H1 (cell line): ENCODE measurements around the gene MAJIN. TPM values are rescaled to one million over a fixed set of nuclear protein-coding genes. Genes with fewer than 3 reads are reported as not detected.

Experiments
- CTCF ChIA-PET: fragments of 300-600 bp; sonication (Branson Sonifier 250); formaldehyde crosslinking; loops from one replicate; lab custom pipeline; 2021; ENCODE audit not compliant: partially characterized antibody; lab: Charles Lee
- POLR2A ChIA-PET: fragments of 300-600 bp; sonication (Branson Sonifier 250); formaldehyde crosslinking; loops from one replicate; lab custom pipeline; 2021; ENCODE audit warnings: inconsistent platforms; ENCODE audit not compliant: partially characterized antibody; lab: Charles Lee
- DNase-seq, 2 experiments: peaks; one replicate each; pipeline versions ENCODE4 v3.0.0 to v3.0.0-alpha.2; 2010 to 2022; ENCODE audit warnings: low spot score in 2 of 2, low read depth in 1 of 2, mixed read lengths in 1 of 2
- FAIRE-seq: peaks from 2 replicates; lab custom pipeline; 2011; peaks lifted over from hg19 to GRCh38; lab: Jason Lieb, UNC
- H2AFZ ChIP-seq: 2 replicates; pipeline ENCODE4 v1.8.1; 2012; ENCODE audit warnings: low read length, inconsistent platforms
- H2AK5ac ChIP-seq: 2 replicates; pipeline ENCODE4 v1.6.1; 2013; ENCODE audit warnings: low read depth, low read length
- H2BK120ac ChIP-seq: replicated peaks from 2 replicates; pipeline ENCODE3; 2013; ENCODE audit warnings: low read depth, low read length, inconsistent platforms
- H2BK12ac ChIP-seq: 2 replicates; pipeline ENCODE4 v1.6.1; 2013; ENCODE audit warnings: low read depth, low read length
- H2BK15ac ChIP-seq: 2 replicates; pipeline ENCODE4 v1.6.1; 2013; ENCODE audit warnings: low read length
- H2BK20ac ChIP-seq: 2 replicates; pipeline ENCODE4 v1.6.1; 2013; ENCODE audit warnings: low read length
- H2BK5ac ChIP-seq: 2 replicates; pipeline ENCODE4 v1.6.1; 2013; ENCODE audit warnings: low read depth, low read length
- H3K14ac ChIP-seq: 2 replicates; pipeline ENCODE4 v1.6.1; 2013; ENCODE audit warnings: inconsistent platforms; ENCODE audit not compliant: insufficient read length
- H3K18ac ChIP-seq: 2 replicates; pipeline ENCODE4 v1.6.1; 2013; ENCODE audit warnings: low read length; ENCODE audit errors: extremely low read depth
- H3K23ac ChIP-seq: 2 replicates; pipeline ENCODE4 v1.6.1; 2013; ENCODE audit warnings: inconsistent platforms; ENCODE audit not compliant: insufficient read length
- H3K23me2 ChIP-seq: 2 replicates; pipeline ENCODE4 v1.6.1; 2013; ENCODE audit warnings: low read depth, low read length
- H3K27ac ChIP-seq: 2 replicates; pipeline ENCODE4 v1.6.1; 2011; ENCODE audit warnings: low read depth, low read length, inconsistent platforms
- H3K27me3 ChIP-seq, 4 experiments: replicated peaks in 1 of 4; 1 replicate in 1 of 4; 2 replicates in 3 of 4; pipeline versions ENCODE4 v1.6.1 to v1.8.1; 2011 to 2013; ENCODE audit warnings: low read length in 3 of 4, mild to moderate bottlenecking in 3 of 4, inconsistent platforms in 2 of 4, mixed read lengths in 2 of 4, moderate library complexity in 1 of 4; ENCODE audit not compliant: control insufficient read depth in 3 of 4, insufficient read depth in 3 of 4; ENCODE audit errors: extremely low read depth in 1 of 4
- H3K36me3 ChIP-seq, 4 experiments: 2 replicates each; pipeline versions ENCODE4 v1.6.1 to v1.8.1; 2011 to 2013; ENCODE audit warnings: mild to moderate bottlenecking in 4 of 4, low read length in 3 of 4, moderate library complexity in 2 of 4, control low read depth in 1 of 4, inconsistent platforms in 1 of 4; ENCODE audit not compliant: insufficient read depth in 4 of 4, control insufficient read depth in 2 of 4
- H3K4ac ChIP-seq: replicated peaks from 2 replicates; pipeline ENCODE3; 2013; ENCODE audit warnings: low read length, low read depth, mixed read lengths, inconsistent platforms; ENCODE audit not compliant: insufficient read length
- H3K4me1 ChIP-seq, 4 experiments: replicated peaks in 1 of 4; 1 replicate in 1 of 4; 2 replicates in 3 of 4; pipeline versions ENCODE4 v1.6.1 to v1.8.1; 2011 to 2013; ENCODE audit warnings: low read length in 3 of 4, inconsistent platforms in 2 of 4, mixed read lengths in 1 of 4; ENCODE audit not compliant: insufficient read depth in 4 of 4, control insufficient read depth in 3 of 4
- H3K4me2 ChIP-seq, 2 experiments: 2 replicates each; pipeline versions ENCODE4 v1.6.1 to v1.8.1; 2011 to 2013; ENCODE audit warnings: low read depth in 2 of 2, low read length in 2 of 2, control low read depth in 1 of 2, inconsistent platforms in 1 of 2, mild to moderate bottlenecking in 1 of 2; ENCODE audit not compliant: insufficient read depth in 1 of 2
- H3K4me3 ChIP-seq, 4 experiments: fragments of 200-600, 300-600 bp in 1 of 4; sonication (generic), shearing (Covaris generic), sonication (Bioruptor Twin) in 1 of 4; 2 replicates each; pipeline versions ENCODE4 v1.5.1 to v1.8.1; 2011 to 2016; ENCODE audit warnings: low read length in 4 of 4, low read depth in 3 of 4, control low read depth in 2 of 4, inconsistent platforms in 2 of 4, mild to moderate bottlenecking in 2 of 4, mixed read lengths in 1 of 4, moderate library complexity in 1 of 4; ENCODE audit not compliant: insufficient read depth in 2 of 4; ENCODE audit errors: extremely low read depth in 1 of 4
- H3K56ac ChIP-seq: replicated peaks from 2 replicates; pipeline ENCODE3; 2013; ENCODE audit warnings: low read depth, mild to moderate bottlenecking, mixed read lengths, low read length, inconsistent platforms; ENCODE audit not compliant: insufficient read length
- H3K79me1 ChIP-seq: 2 replicates; pipeline ENCODE4 v1.6.1; 2013; ENCODE audit warnings: low read depth, low read length, control low read depth
- H3K79me2 ChIP-seq, 2 experiments: 2 replicates each; pipeline versions ENCODE4 v1.6.1 to v1.8.1; 2012 to 2013; ENCODE audit warnings: low read length in 2 of 2, mild to moderate bottlenecking in 2 of 2, inconsistent platforms in 1 of 2; ENCODE audit not compliant: insufficient read depth in 2 of 2, control insufficient read depth in 1 of 2
- H3K9ac ChIP-seq, 4 experiments: replicated peaks in 1 of 4; 1 replicate in 1 of 4; 2 replicates in 3 of 4; pipeline versions ENCODE4 v1.6.1 to v1.8.1; 2011 to 2013; ENCODE audit warnings: low read depth in 3 of 4, low read length in 3 of 4, control low read depth in 2 of 4, mild to moderate bottlenecking in 2 of 4, moderate library complexity in 2 of 4, inconsistent platforms in 1 of 4; ENCODE audit errors: extremely low read depth in 1 of 4
- H3K9me3 ChIP-seq, 2 experiments: 2 replicates each; pipeline versions ENCODE4 v1.6.1 to v1.8.1; 2012 to 2013; ENCODE audit warnings: mild to moderate bottlenecking in 2 of 2, moderate library complexity in 2 of 2, control low read depth in 1 of 2, inconsistent platforms in 1 of 2, low read depth in 1 of 2, low read length in 1 of 2, mixed read lengths in 1 of 2; ENCODE audit not compliant: insufficient read depth in 2 of 2
- H4K20me1 ChIP-seq, 2 experiments: replicated peaks in 1 of 2; 2 replicates each; pipeline versions ENCODE3 to v1.8.1; 2011 to 2013; ENCODE audit warnings: inconsistent platforms in 2 of 2, low read length in 2 of 2, mild to moderate bottlenecking in 1 of 2; ENCODE audit not compliant: insufficient read depth in 2 of 2, control insufficient read depth in 1 of 2
- H4K5ac ChIP-seq: 2 replicates; pipeline ENCODE4 v1.6.1; 2013; ENCODE audit warnings: low read length, low read depth, mixed read lengths, inconsistent platforms; ENCODE audit not compliant: insufficient read length
- H4K8ac ChIP-seq: 2 replicates; pipeline ENCODE4 v1.8.0; 2013; ENCODE audit warnings: mild to moderate bottlenecking, moderate library complexity, low read length, inconsistent platforms; ENCODE audit not compliant: insufficient read depth; ENCODE audit errors: extremely low read depth
- H4K91ac ChIP-seq: replicated peaks from 2 replicates; pipeline ENCODE3; 2013; ENCODE audit warnings: low read length, mixed read lengths, inconsistent platforms; ENCODE audit not compliant: insufficient read length
- CTBP2 ChIP-seq: IDR thresholded peaks from 2 replicates; pipeline ENCODE4 v1.7.0; 2011; ENCODE audit warnings: borderline replicate concordance, mild to moderate bottlenecking, moderate library complexity, mixed read lengths, low read length; ENCODE audit not compliant: insufficient read depth, insufficient read length
- EZH2 ChIP-seq: fragments of 200-600 bp; sonication (generic); IDR thresholded peaks from 2 replicates; pipeline ENCODE4 v1.7.1; 2012; ENCODE audit warnings: low read depth, mild to moderate bottlenecking, moderate library complexity, low read length, inconsistent platforms; ENCODE audit not compliant: severe bottlenecking
- FOSL1 ChIP-seq: IDR thresholded peaks from 2 replicates; pipeline ENCODE4 v1.6.1; 2011; ENCODE audit warnings: mild to moderate bottlenecking, low read depth, low read length, moderate library complexity; ENCODE audit not compliant: insufficient read depth
- KDM4A ChIP-seq: IDR thresholded peaks from one replicate; pipeline ENCODE4 v1.7.1; 2012; ENCODE audit warnings: low read depth, mild to moderate bottlenecking, moderate library complexity, low read length, inconsistent platforms; ENCODE audit not compliant: severe bottlenecking
- MAFK ChIP-seq: IDR thresholded peaks from 2 replicates; pipeline ENCODE4 v1.6.1; 2012; ENCODE audit warnings: low read depth, mild to moderate bottlenecking, improper control_type of control experiment, low read length
- POU5F1 ChIP-seq: IDR thresholded peaks from 2 replicates; pipeline ENCODE4 v1.6.1; 2011; ENCODE audit warnings: low read depth, mild to moderate bottlenecking, low read length, moderate library complexity
- RBBP5 ChIP-seq: IDR thresholded peaks from 2 replicates; pipeline ENCODE4 v1.7.1; 2012; ENCODE audit warnings: low read depth, mild to moderate bottlenecking, inconsistent platforms, low read length, moderate library complexity, borderline replicate concordance
- RXRA ChIP-seq: IDR thresholded peaks from 2 replicates; pipeline ENCODE4 v1.6.1; 2011; ENCODE audit warnings: low read depth, mild to moderate bottlenecking, low read length, moderate library complexity; ENCODE audit not compliant: insufficient read depth
- SIRT6 ChIP-seq: IDR thresholded peaks from one replicate; pipeline ENCODE4 v1.7.1; 2012; ENCODE audit warnings: low read length, inconsistent platforms
- WGBS, 2 experiments: shearing (Covaris generic) in 1 of 2; methylation state at CpG; one replicate each; pipeline versions ENCODE4 v1.1.6 to v1.1.7; 2013 to 2015; ENCODE audit warnings: low lambda C conversion rate in 2 of 2, mixed read lengths in 2 of 2, inconsistent platforms in 1 of 2, low coverage in 1 of 2, missing lambda C conversion rate in 1 of 2; ENCODE audit not compliant: insufficient replicate concordance in 2 of 2, insufficient coverage in 1 of 2, insufficient read length in 1 of 2; ENCODE audit errors: extremely low coverage in 1 of 2, missing lambda C conversion rate in 1 of 2; 5-methylcytosine and 5-hydroxymethylcytosine counted together
- polyA plus RNA-seq, 7 experiments: library from polyadenylated mRNA; depleted of rRNA in 3 of 7; stranded (reverse) in 5 of 7; unstranded in 2 of 7; fragments of >200 nt in 5 of 7; fragments of 200-250 nt in 2 of 7; gene quantifications; 1 replicate in 5 of 7; 2 replicates in 1 of 7; 4 replicates in 1 of 7; pipeline versions ENCODE4 v1.2.1 to v1.2.3, GENCODE V29; 2011 to 2013; ENCODE audit warnings: missing spikeins in 2 of 7, mixed read lengths in 2 of 7
- total RNA-seq: library from RNA; stranded (reverse); fragmentation: NEBNext Ultra II Directional; extraction: Animal tissue kit (Norgen Biotek cat#: 25700); gene quantifications from 2 replicates; pipeline ENCODE4 v1.2.1, GENCODE V29; 2021

MAJIN gene
- total and polyA plus RNA-seq, 2 of the 8 experiments (the other 6 are each of a cell fraction or from before 2014, with no cell fraction given), result not detected

- Histone ChIP-seq H3K27ac (no peak overlapping the region), H3K4ac (no peak overlapping the region), H3K79me2 (no peaks in the 10 kb centered on the region), H3K27me3 (no peaks in the 10 kb centered on the region), H3K36me3 (no peaks in the 10 kb centered on the region), H3K56ac (no peak overlapping the region), H2AFZ (no peak overlapping the region), H3K9me3 (no peaks in the 10 kb centered on the region), H3K4me3 (no peak overlapping the region), H3K23ac (no peak overlapping the region), H2AK5ac (no peak overlapping the region), H3K18ac (no peak overlapping the region), H2BK5ac (no peak overlapping the region), H4K20me1 (no peaks in the 10 kb centered on the region), H4K8ac (no peak overlapping the region), H3K79me1 (no peaks in the 10 kb centered on the region), H4K5ac (no peak overlapping the region), H2BK20ac (no peak overlapping the region), H2BK120ac (no peak overlapping the region), H3K4me2 (no peak overlapping the region), H3K14ac (no peak overlapping the region), H2BK15ac (no peak overlapping the region), H2BK12ac (no peak overlapping the region), H3K9ac (no peak overlapping the region), H4K91ac (no peak overlapping the region), H3K4me1 (no peaks in the 10 kb centered on the region), H3K23me2 (no peaks in the 10 kb centered on the region)
- FAIRE-seq, result no peak
- TF ChIP-seq MAFK (no peak), POU5F1 (no peak), SIRT6 (no peak), RBBP5 (no peak), RXRA (no peak), EZH2 (no peak), CTBP2 (no peak), KDM4A (no peak), FOSL1 (no peak)
- no peak for DNase-seq
- ChIA-PET CTCF (interaction anchor here (0.6 to 2.1 kb wide), 6 partner anchors 9 to 572 kb away, joined by 3 to 7 read pairs (median 4); partner anchors contain the start of gene BATF2), POLR2A (interaction anchor here (0.6 to 1.5 kb wide), 3 partner anchors 13 to 234 kb away, joined by 3 to 4 read pairs (median 3); partner anchors contain the start of gene ATG2A)
- WGBS, 2 experiments, result 95% methylated on average over 5 of the region's 5 CpGs; no CpG with 5 or more reads in 1 of the 2 experiments
Observed at GRCh38 chr11:64963072-64963631, 8.8 kb downstream of the MAJIN start.
